ENCODE results near the gene HNRNPF. TPM values are rescaled to one million over a fixed set of nuclear protein-coding genes. Genes with fewer than 3 reads are reported as not detected.

Gene HNRNPF
- total RNA-seq, 2 donors from 2014 or later: 57.8 to 78.7 TPM

GRCh38 chr10:43402176-43402575 lies 6.8 kb downstream of the HNRNPF start:
- no peak overlapping the region for H3K4me3 ChIP-seq
- no peaks in the 10 kb centered on the region for H3K9me3 ChIP-seq
- H3K4me1 ChIP-seq: peaks cover 0 to 75% of the 10 kb centered on the region in 2 donors
- TF ChIP-seq CTCF (IDR thresholded peaks at IDR 0.05): no peak
- H3K36me3 ChIP-seq: peaks cover 6% of the 10 kb centered on the region
- no peak for DNase-seq (ENCODE audit: low spot score)
- no peaks in the 10 kb centered on the region for H3K27me3 ChIP-seq
- no peak overlapping the region for H3K27ac ChIP-seq

GRCh38 chr10:43401627-43402026 lies 7.4 kb downstream of the HNRNPF start:
- TF ChIP-seq CTCF (IDR thresholded peaks at IDR 0.05): no peak
- no peak overlapping the region for H3K4me3 ChIP-seq
- peaks cover 0 to 73% of the 10 kb centered on the region in 2 donors for H3K4me1 ChIP-seq
- no peaks in the 10 kb centered on the region for H3K27me3 ChIP-seq
- no peak overlapping the region for H3K27ac ChIP-seq
- DNase-seq (ENCODE audit: low spot score): no peak
- H3K9me3 ChIP-seq: no peaks in the 10 kb centered on the region
- H3K36me3 ChIP-seq: peaks cover 6% of the 10 kb centered on the region

GRCh38 chr10:43399320-43400310 lies 9.4 kb downstream of the HNRNPF start:
- Histone ChIP-seq H3K9me3 (no peaks in the 10 kb centered on the region), H3K4me3 (no peak overlapping the region), H3K27me3 (no peaks in the 10 kb centered on the region), H3K4me1 (peaks cover 0 to 68% of the 10 kb centered on the region in 2 donors), H3K36me3 (peaks cover 7% of the 10 kb centered on the region), H3K27ac (no peak overlapping the region)
- no peak for TF ChIP-seq CTCF (IDR thresholded peaks at IDR 0.05)
- DNase-seq (ENCODE audit: low spot score): no peak

GRCh38 chr10:43398939-43399319 lies 10.1 kb downstream of the HNRNPF start:
- Histone ChIP-seq H3K27ac (no peak overlapping the region), H3K4me1 (peaks cover 0 to 64% of the 10 kb centered on the region in 2 donors), H3K27me3 (no peaks in the 10 kb centered on the region), H3K4me3 (no peak overlapping the region), H3K9me3 (no peaks in the 10 kb centered on the region), H3K36me3 (peaks cover 14% of the 10 kb centered on the region)
- no peak for DNase-seq (ENCODE audit: low spot score)
- no peak for TF ChIP-seq CTCF (IDR thresholded peaks at IDR 0.05)

GRCh38 chr10:43396928-43397624 lies 11.9 kb downstream of the HNRNPF start:
- Histone ChIP-seq H3K27me3 (no peaks in the 10 kb centered on the region), H3K4me1 (peaks cover 0 to 47% of the 10 kb centered on the region in 2 donors), H3K27ac (peak overlapping the region; percentile 99 to 100), H3K4me3 (peak overlapping the region; percentile 78 to 80), H3K36me3 (peaks cover 30% of the 10 kb centered on the region), H3K9me3 (no peaks in the 10 kb centered on the region)
- TF ChIP-seq CTCF (IDR thresholded peaks at IDR 0.05): no peak
- peak; percentile 92 for DNase-seq (ENCODE audit: low spot score)

Measured in right atrium auricular region (tissue), 2 donors.